Lower lobe of right lung (tissue), 2 donors: ENCODE results near the gene PTPRN2. TPM values are rescaled to one million over a fixed set of nuclear protein-coding genes. Genes with fewer than 3 reads are reported as not detected.

Source experiments
- ATAC-seq, 2 donors: fragments of 200-7000 bp; cut with Tn5 transposase; one replicate each; pipeline ENCODE4 v1.9.1; 2020 to 2022; ENCODE audit warnings: mild to moderate bottlenecking in 2 of 2, moderate library complexity in 2 of 2
- DNase-seq: peaks from one replicate; pipeline ENCODE4 v3.0.0-alpha.2; 2020
- H3K27ac ChIP-seq: fragments of 200-600 bp; one replicate; pipeline ENCODE4 v1.8.0; 2022
- H3K27me3 ChIP-seq: fragments of 200-600 bp; one replicate; pipeline ENCODE4 v1.8.0; 2022; ENCODE audit warnings: low read depth
- H3K36me3 ChIP-seq: fragments of 200-600 bp; one replicate; pipeline ENCODE4 v1.8.0; 2022; ENCODE audit warnings: mild to moderate bottlenecking
- H3K4me1 ChIP-seq: fragments of 200-600 bp; one replicate; pipeline ENCODE4 v1.8.0; 2022
- H3K4me3 ChIP-seq: fragments of 200-600 bp; one replicate; pipeline ENCODE4 v1.8.0; 2022; ENCODE audit warnings: mild to moderate bottlenecking
- H3K9me3 ChIP-seq: fragments of 200-600 bp; one replicate; pipeline ENCODE4 v1.8.0; 2022
- intact Hi-C: fragments of 100-400 bp; cut with DNase I; formaldehyde crosslinking; loops from one replicate; pipeline ENCODE4 v1.11.0; 2022
- total RNA-seq: library from RNA; stranded (reverse); fragmentation: NEBNext Ultra II Directional; extraction: Animal tissue kit (Norgen Biotek cat#: 25700); gene quantifications from one replicate; pipeline ENCODE4 v1.2.1, GENCODE V29; 2021
- TF ChIP-seq, protein P1 (sequence below): fragments of 200-600 bp; IDR thresholded peaks from one replicate; pipeline ENCODE4 v1.8.0; 2022; ENCODE audit warnings: antibody characterized with exemption, mild to moderate bottlenecking
- donor health status: DM: no; HTN: yes; CAD: no; lungs with severe emphysema.

PTPRN2 gene
- total RNA-seq, 1 donor from 2014 or later = 6.8 TPM

- intact Hi-C loops = no loop called here
- Histone ChIP-seq H3K36me3 (no peaks in the 10 kb centered on the region), H3K27ac (no peak overlapping the region), H3K4me1 (no peaks in the 10 kb centered on the region), H3K9me3 (no peaks in the 10 kb centered on the region), H3K27me3 (peaks cover 4% of the 10 kb centered on the region), H3K4me3 (no peak overlapping the region)
- ATAC-seq (no peak), DNase-seq (no peak)
- TF ChIP-seq, protein P1, sequence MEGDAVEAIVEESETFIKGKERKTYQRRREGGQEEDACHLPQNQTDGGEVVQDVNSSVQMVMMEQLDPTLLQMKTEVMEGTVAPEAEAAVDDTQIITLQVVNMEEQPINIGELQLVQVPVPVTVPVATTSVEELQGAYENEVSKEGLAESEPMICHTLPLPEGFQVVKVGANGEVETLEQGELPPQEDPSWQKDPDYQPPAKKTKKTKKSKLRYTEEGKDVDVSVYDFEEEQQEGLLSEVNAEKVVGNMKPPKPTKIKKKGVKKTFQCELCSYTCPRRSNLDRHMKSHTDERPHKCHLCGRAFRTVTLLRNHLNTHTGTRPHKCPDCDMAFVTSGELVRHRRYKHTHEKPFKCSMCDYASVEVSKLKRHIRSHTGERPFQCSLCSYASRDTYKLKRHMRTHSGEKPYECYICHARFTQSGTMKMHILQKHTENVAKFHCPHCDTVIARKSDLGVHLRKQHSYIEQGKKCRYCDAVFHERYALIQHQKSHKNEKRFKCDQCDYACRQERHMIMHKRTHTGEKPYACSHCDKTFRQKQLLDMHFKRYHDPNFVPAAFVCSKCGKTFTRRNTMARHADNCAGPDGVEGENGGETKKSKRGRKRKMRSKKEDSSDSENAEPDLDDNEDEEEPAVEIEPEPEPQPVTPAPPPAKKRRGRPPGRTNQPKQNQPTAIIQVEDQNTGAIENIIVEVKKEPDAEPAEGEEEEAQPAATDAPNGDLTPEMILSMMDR = no peak
Measured at GRCh38 chr7:158450476-158451124, 137.0 kb downstream of the PTPRN2 start.

DNA sequence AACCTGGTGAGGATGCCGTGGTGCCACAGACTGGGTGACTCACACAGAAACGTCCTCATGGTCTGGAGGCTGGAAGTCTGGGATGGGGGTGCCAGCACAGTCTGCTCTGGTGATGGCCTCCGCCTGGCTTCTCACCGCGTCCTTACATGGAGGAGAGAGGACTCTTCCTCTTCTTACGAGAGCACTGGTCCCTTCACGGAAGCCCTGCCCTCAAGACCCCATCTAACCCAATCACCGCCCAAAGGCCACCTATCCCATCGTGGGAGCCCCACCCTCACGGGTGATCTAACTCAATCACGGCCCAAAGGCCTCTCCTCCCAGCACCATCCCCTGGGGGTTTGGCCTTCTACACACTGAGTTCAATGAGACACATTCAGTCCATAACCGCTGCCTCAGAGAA lies 137.7 kb downstream of the PTPRN2 start:
- peaks cover 4% of the 10 kb centered on the region for H3K27me3 ChIP-seq
- H3K4me1 ChIP-seq = no peaks in the 10 kb centered on the region
- intact Hi-C loops = no loop called here
- no peak for DNase-seq
- ATAC-seq = no peak
- TF ChIP-seq, protein P1 = no peak
- H3K27ac ChIP-seq = no peak overlapping the region
- no peaks in the 10 kb centered on the region for H3K36me3 ChIP-seq
- H3K9me3 ChIP-seq = no peaks in the 10 kb centered on the region
- no peak overlapping the region for H3K4me3 ChIP-seq

DNA sequence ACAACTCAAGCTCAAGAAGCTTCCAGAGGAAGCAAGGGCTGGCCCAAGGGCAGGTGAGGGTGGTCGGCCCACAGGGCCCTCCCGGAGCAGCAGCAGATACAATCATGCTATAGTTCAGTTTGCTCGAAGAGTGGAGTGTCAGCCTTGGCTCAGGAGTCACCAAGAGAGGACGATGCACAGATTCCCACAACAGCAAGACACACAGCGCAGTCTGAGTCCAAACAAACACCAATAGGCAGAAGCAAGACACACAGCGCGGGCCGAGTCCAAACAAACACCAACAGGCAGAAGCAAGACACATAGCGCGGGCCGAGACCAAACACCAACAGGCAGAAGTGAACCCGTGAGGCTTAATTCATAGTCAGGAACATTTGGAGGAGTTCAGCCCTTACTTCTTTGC lies 138.4 kb downstream of the PTPRN2 start:
- Histone ChIP-seq H3K27ac (no peak overlapping the region), H3K9me3 (no peaks in the 10 kb centered on the region), H3K36me3 (no peaks in the 10 kb centered on the region), H3K4me1 (no peaks in the 10 kb centered on the region), H3K4me3 (no peak overlapping the region), H3K27me3 (peaks cover 4% of the 10 kb centered on the region)
- TF ChIP-seq, protein P1 = no peak
- ATAC-seq (no peak), DNase-seq (no peak)
- intact Hi-C loops = no loop called here

GRCh38 chr7:158448430-158449100 lies 139.1 kb downstream of the PTPRN2 start:
- TF ChIP-seq, protein P1 = no peak
- ATAC-seq (no peak), DNase-seq (no peak)
- intact Hi-C loops = no loop called here
- no peak overlapping the region for H3K27ac ChIP-seq
- H3K27me3 ChIP-seq = peaks cover 4% of the 10 kb centered on the region
- no peaks in the 10 kb centered on the region for H3K9me3 ChIP-seq
- no peaks in the 10 kb centered on the region for H3K36me3 ChIP-seq
- no peak overlapping the region for H3K4me3 ChIP-seq
- no peaks in the 10 kb centered on the region for H3K4me1 ChIP-seq

DNA sequence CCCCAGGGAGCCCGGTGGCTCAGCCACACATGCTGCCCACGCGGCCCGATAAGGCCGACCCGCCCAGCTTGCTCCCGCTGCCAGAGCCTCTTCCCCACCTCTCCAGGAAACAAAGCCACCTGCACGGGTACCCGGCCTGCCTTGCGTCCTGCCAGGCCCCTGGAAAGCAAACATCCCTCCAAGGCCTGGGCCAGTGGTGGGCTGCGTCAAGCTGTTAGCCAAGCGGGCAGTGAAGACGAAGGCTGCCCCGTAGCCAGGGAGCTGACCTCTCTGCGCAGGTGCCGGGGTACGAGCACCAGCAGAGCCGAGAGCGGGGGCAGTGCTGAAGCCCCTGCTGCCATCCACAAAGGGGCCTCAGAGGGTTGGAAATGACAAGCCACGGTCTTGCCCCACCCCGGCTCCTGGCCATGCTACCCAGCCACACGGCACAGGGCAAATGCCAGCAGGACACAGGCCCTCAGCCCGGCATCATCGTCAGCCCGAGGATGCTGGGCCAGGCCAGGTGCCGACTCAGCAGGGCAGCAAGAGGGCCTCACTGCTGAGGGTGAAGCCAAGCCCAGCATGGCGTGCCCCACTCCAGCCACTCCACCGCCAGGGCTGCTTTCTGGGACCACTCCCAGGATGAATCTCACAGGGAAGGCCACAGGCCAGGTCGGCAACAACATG lies 140.0 kb downstream of the PTPRN2 start:
- Histone ChIP-seq H3K4me3 (no peak overlapping the region), H3K9me3 (no peaks in the 10 kb centered on the region), H3K36me3 (no peaks in the 10 kb centered on the region), H3K4me1 (no peaks in the 10 kb centered on the region), H3K27ac (no peak overlapping the region), H3K27me3 (peaks cover 4% of the 10 kb centered on the region)
- ATAC-seq = no peak
- TF ChIP-seq, protein P1 = no peak
- intact Hi-C loops = no loop called here
- no peak for DNase-seq
